ENCODE measurements around the gene DPCD.

Gene DPCD

DNA sequence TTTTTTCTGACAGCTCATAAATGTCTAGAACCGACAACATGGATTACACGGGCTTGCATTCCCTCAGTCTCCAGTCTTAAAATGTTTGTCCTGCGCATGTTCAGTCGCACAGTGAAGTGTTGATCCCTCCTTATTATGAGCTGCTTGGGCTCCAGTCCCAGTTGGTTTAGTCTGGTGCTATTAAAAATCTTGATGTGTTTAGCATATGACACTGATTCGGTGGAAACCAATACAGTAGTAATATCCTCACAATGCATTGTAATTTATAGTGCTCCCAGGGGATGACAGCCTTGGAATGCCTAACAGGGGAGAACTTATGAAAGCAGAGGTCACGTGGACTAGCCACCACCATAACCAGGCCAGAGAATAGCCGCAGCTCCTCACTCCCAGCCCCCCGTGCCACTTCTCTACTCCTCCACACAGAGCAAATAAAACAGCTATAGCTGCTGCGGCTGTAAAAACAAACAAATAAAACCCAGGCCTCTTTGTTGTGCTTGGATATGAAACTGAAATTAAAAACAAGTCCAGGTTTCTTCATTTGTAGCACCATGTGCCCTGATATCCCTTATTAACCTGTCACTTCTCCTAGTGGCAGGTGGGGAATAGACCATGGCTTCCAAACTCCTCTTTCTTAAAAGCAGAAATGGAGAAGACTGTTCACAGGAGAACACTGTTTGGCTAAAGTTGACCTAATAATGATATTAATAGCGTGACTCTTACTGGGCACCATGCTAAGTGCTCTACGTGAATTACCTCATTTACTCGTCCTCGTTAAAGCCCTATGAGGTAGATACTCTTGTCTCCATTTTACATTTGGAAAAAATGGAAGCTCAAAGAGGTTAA lies 7.7 kb downstream of the DPCD start:
- DNase-seq (ENCODE audit: low read depth, low spot score), result no peak
- POLR2A ChIA-PET, result no interaction called here
- no peak overlapping the region for H3K4me3 ChIP-seq (ENCODE audit: low read depth, low read length)
- CTCF ChIA-PET, result interaction anchor here (1.4 to 4.8 kb wide), 6 partner anchors 8 to 382 kb away, joined by 3 to 35 read pairs (median 22); no protein-coding TSS in a partner anchor
- TF ChIP-seq, protein P1, sequence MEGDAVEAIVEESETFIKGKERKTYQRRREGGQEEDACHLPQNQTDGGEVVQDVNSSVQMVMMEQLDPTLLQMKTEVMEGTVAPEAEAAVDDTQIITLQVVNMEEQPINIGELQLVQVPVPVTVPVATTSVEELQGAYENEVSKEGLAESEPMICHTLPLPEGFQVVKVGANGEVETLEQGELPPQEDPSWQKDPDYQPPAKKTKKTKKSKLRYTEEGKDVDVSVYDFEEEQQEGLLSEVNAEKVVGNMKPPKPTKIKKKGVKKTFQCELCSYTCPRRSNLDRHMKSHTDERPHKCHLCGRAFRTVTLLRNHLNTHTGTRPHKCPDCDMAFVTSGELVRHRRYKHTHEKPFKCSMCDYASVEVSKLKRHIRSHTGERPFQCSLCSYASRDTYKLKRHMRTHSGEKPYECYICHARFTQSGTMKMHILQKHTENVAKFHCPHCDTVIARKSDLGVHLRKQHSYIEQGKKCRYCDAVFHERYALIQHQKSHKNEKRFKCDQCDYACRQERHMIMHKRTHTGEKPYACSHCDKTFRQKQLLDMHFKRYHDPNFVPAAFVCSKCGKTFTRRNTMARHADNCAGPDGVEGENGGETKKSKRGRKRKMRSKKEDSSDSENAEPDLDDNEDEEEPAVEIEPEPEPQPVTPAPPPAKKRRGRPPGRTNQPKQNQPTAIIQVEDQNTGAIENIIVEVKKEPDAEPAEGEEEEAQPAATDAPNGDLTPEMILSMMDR (IDR thresholded peaks at IDR 0.05; ENCODE audit: insufficient read depth, low read length, missing control alignments), result no peak

DNA sequence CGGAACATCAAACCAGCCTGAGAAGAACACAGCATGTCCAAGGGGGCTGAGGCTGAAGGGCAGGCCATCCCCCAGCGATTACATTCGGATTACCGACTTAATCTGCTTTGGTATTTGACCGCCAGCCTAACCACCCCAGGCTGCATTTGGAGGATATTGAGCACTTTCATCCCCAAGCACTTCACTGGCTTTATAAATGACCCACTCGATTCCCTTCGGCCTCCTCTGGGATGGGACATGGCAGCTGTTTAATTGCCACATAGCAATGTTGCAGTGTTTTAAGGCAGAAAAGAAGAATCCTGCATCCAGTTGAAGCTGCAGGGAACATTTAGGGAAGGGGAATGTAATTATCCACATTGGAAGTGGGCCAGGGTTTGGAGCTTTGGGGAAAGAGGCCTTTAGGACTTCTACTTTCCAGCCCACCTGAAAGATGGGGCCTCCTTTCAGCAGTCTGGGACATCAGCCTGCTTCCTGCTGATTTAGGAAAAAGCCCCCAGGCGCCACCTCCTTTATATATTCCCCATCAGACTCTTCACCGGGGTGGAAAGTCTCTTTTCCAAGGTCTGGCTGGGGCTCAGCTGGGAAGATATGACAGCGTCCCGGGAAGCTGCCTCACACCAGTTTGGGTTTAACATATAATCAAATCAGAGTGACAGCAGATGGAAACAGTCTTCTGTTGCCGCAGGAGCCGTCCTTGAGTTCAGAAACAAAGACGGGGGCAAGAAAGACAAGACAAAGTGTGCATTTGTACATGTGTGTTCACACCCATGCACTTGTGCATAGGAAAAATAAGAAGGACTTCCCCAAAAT lies 9.2 kb downstream of the DPCD start:
- H3K4me3 ChIP-seq (ENCODE audit: low read depth, low read length), result no peak overlapping the region
- no peak for DNase-seq (ENCODE audit: low read depth, low spot score)
- TF ChIP-seq, protein P1 (IDR thresholded peaks at IDR 0.05; ENCODE audit: insufficient read depth, low read length, missing control alignments), result no peak
- ChIA-PET POLR2A (interaction anchor here (1.1 kb wide), 1 partner anchor 12 kb away, joined by 3 read pairs; no protein-coding TSS in a partner anchor), CTCF (interaction anchor here (0.8 to 3.2 kb wide), 3 partner anchors 26 to 383 kb away, joined by 3 to 33 read pairs (median 15); no protein-coding TSS in a partner anchor)

DNA sequence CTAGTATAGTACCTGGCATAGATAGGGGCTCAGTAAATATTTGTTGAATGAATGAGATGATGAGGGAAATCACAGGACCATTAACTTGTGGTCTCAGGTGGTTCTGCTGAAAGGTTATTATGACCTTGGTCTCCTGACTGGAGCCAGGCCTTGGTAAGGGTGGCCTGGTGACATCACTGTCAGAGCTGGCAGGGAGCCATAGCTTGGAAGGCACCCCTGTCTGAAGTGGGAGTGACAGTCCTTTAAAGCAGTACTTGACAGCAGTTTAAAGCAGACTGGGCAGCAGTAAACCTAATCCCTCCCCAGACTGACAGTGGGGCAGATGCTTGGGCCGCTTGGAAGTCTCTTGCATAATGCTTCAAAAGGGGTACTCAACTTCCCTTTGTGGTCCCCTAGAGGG lies 13.4 kb downstream of the DPCD start:
- ChIA-PET CTCF (interaction anchor here (1.1 to 14.6 kb wide), 20 partner anchors 8 to 471 kb away, joined by 3 to 265 read pairs (median 6); partner anchors contain the start of genes DPCD, FBXW4, NPM3 and POLL), POLR2A (no interaction called here)
- TF ChIP-seq, protein P1 (IDR thresholded peaks at IDR 0.05; ENCODE audit: insufficient read depth, low read length, missing control alignments), result no peak
- no peak overlapping the region for H3K4me3 ChIP-seq (ENCODE audit: low read depth, low read length)
- no peak for DNase-seq (ENCODE audit: low read depth, low spot score)

DNA sequence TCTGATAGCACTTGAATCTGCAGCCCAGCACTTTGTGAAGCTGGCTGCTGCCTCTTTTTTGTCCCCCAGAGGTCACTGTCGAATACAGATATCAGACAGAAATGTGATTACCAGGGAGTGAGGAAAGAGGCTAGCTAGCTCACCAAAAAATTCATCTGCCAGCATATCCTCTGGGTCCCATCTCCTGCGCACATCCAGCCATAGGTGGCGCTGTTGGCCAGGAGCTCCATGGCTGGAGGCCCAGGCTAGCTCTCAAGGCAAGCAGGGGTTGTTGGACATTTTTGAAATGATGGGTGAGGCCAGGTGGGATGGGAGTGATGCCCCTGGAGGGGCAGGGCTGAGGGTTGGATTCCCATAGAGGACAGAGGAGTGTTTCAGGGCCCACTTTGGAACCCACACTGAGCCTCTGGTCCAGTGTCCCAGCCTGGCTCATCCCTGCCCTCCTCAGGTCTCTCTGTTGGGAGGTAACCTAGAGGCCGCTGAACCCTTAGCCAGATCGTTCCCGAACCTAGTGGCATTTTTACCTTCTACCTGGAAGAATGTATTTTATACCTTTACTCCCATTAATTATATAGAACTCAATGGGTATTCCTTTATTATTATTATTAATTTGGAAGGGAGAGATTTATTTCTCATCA lies 14.8 kb downstream of the DPCD start:
- DNase-seq (ENCODE audit: low read depth, low spot score), result no peak
- H3K4me3 ChIP-seq (ENCODE audit: low read depth, low read length), result no peak overlapping the region
- TF ChIP-seq, protein P1 (IDR thresholded peaks at IDR 0.05; ENCODE audit: insufficient read depth, low read length, missing control alignments), result peak; percentile 95
- ChIA-PET POLR2A (interaction anchor here (0.6 kb wide), 1 partner anchor 9 kb away, joined by 3 read pairs; no protein-coding TSS in a partner anchor), CTCF (interaction anchor here (0.6 to 14.6 kb wide), 33 partner anchors 8 to 470 kb away, joined by 3 to 265 read pairs (median 5); partner anchors contain the start of genes DPCD, FBXW4, NPM3 and POLL)

DNA sequence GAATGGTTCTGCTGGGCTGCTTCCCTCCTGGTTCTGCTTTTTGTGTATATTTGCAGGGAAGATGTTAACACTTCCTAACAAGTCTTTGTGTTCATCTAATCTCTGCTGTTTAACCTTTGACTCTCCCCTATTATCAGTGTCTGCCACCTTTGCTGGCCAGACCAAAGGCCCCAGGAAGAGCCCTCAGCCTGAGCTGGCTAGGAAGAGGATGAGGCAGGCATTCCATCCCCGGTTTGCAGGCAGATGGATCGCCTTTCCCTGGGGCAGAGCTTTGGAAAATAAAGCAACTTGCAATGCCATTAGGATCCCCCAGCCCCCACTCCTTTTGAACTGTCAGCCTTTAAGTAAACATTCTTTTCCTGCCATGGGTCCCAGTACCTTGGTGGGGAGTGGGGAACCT lies 19.0 kb downstream of the DPCD start:
- H3K4me3 ChIP-seq (ENCODE audit: low read depth, low read length), result no peak overlapping the region
- TF ChIP-seq, protein P1 (IDR thresholded peaks at IDR 0.05; ENCODE audit: insufficient read depth, low read length, missing control alignments), result no peak
- CTCF ChIA-PET, result interaction anchor here (1.3 to 14.6 kb wide), 4 partner anchors 10 to 393 kb away, joined by 3 to 265 read pairs (median 6); partner anchors contain the start of gene NPM3
- DNase-seq (ENCODE audit: low read depth, low spot score), result no peak
- POLR2A ChIA-PET, result no interaction called here
